NT2/D1 (cell line): Measurements from ENCODE around the gene AFF3.

ENCODE experiments used
- SUZ12 ChIP-seq: IDR thresholded peaks from 2 replicates; pipeline ENCODE4 v1.6.1; 2011; ENCODE audit not compliant: insufficient read length, insufficient read depth; ENCODE audit errors: extremely low read depth
- YY1 ChIP-seq: IDR thresholded peaks from 2 replicates; pipeline ENCODE4 v1.6.1; 2011; ENCODE audit not compliant: insufficient read length, insufficient read depth
- ZNF274 ChIP-seq: IDR thresholded peaks from 2 replicates; pipeline ENCODE4 v1.6.1; 2011; ENCODE audit warnings: mild to moderate bottlenecking, low read depth, low read length

- TF ChIP-seq ZNF274 (no peak), YY1 (no peak), SUZ12 (no peak)
Observed at GRCh38 chr2:99854236-99854852, 288.0 kb downstream of the AFF3 start.
